ENCODE measurements around the gene HMSD. TPM values are rescaled to one million over a fixed set of nuclear protein-coding genes. Genes with fewer than 3 reads are reported as not detected.
"Not testable (repeated sequence)": the region's sequence is repeated elsewhere in the genome, so short reads cannot be mapped to it uniquely, and the experiment has no call there.

Gene HMSD
- total RNA-seq, 5 donors from 2014 or later (not counting 1 experiment from before 2014, with no cell fraction given): 0.53 to 1.8 (median 1.6) TPM; not detected in 2

GRCh38 chr18:63930773-63931354 lies 18.2 kb upstream of the HMSD start:
- Mint-ChIP-seq H3K27ac (no peak overlapping the region), H3K4me1 (no peaks in the 10 kb centered on the region), H3K4me3 (no peak overlapping the region), H3K36me3 (no peaks in the 10 kb centered on the region), H3K9me3 (no peaks in the 10 kb centered on the region), H3K27me3 (peaks cover 5 to 25% of the 10 kb centered on the region in 2 donors)
- H3K27ac ChIP-seq (ENCODE audit: low read length): no peak overlapping the region
- no peaks in the 10 kb centered on the region for H3K27me3 ChIP-seq (replicated peaks in 1 of 2; ENCODE audit: control insufficient read depth in 2 of 2, extremely low read depth in 1 of 2, insufficient read depth in 2 of 2, low read length in 1 of 2)
- H3K9me3 ChIP-seq: no peaks in the 10 kb centered on the region
- WGBS (ENCODE audit: insufficient coverage): 67% methylated on average over 2 of the region's 3 CpGs
- CTCF ChIA-PET: interaction anchor here in 1 of 2 donors (1.5 kb wide), 1 partner anchor 413 kb away, joined by 5 read pairs; no protein-coding TSS in a partner anchor
- POLR2A ChIA-PET: interaction anchor here in 1 of 2 donors (0.6 kb wide), 1 partner anchor 387 kb away, joined by 3 read pairs; no protein-coding TSS in a partner anchor
- ATAC-seq (replicated peaks in 1 of 4) (no peak), DNase-seq (no peak)
- no peaks in the 10 kb centered on the region for H3K4me1 ChIP-seq (ENCODE audit: control insufficient read depth in 1 of 2, extremely low read depth in 1 of 2, insufficient read depth in 2 of 2, low read length in 2 of 2)
- H3K4me3 ChIP-seq (ENCODE audit: control insufficient read depth in 1 of 2, extremely low read depth in 1 of 2, low read length in 1 of 2): no peak overlapping the region
- H3K36me3 ChIP-seq (ENCODE audit: control insufficient read depth in 2 of 2, extremely low read depth in 1 of 2, insufficient read depth in 1 of 2, low read length in 1 of 2): no peaks in the 10 kb centered on the region

- WGBS (ENCODE audit: insufficient coverage): 2% methylated on average over 43 of the region's 54 CpGs
- POLR2A ChIA-PET: interaction anchor here in 1 of 2 donors (0.6 kb wide), 1 partner anchor 76 kb away, joined by 3 read pairs; no protein-coding TSS in a partner anchor
- Mint-ChIP-seq H3K27me3 (peaks cover 9 to 18% of the 10 kb centered on the region in 2 donors), H3K27ac (no peak overlapping the region), H3K4me1 (peaks cover 0 to 5% (median 4%) of the 10 kb centered on the region in 3 donors), H3K36me3 (no peaks in the 10 kb centered on the region), H3K9me3 (no peaks in the 10 kb centered on the region), H3K4me3 (peak overlapping the region in 2 of 3 donors; percentile 39 to 70)
- no peaks in the 10 kb centered on the region for H3K36me3 ChIP-seq (ENCODE audit: control insufficient read depth in 2 of 2, extremely low read depth in 1 of 2, insufficient read depth in 1 of 2, low read length in 1 of 2)
- CTCF ChIA-PET: interaction anchor here (0.6 to 1.8 kb wide), 5 partner anchors 27 to 1767 kb away, joined by 3 to 7 read pairs (median 4); no protein-coding TSS in a partner anchor
- H3K27ac ChIP-seq (ENCODE audit: low read length): no peak overlapping the region
- ATAC-seq (replicated peaks in 1 of 4): peak; percentile 59 to 85 (median 79)
- H3K27me3 ChIP-seq (replicated peaks in 1 of 2; ENCODE audit: control insufficient read depth in 2 of 2, extremely low read depth in 1 of 2, insufficient read depth in 2 of 2, low read length in 1 of 2): peaks cover 0 to 32% of the 10 kb centered on the region in 2 experiments
- peaks cover 5 to 13% of the 10 kb centered on the region in 2 experiments for H3K4me1 ChIP-seq (ENCODE audit: control insufficient read depth in 1 of 2, extremely low read depth in 1 of 2, insufficient read depth in 2 of 2, low read length in 2 of 2)
- peak in 29 of 35 experiments; percentile 12 to 70 (median 29) for DNase-seq
- H3K4me3 ChIP-seq (ENCODE audit: control insufficient read depth in 1 of 2, extremely low read depth in 1 of 2, low read length in 1 of 2): peak overlapping the region; percentile 61 to 72
- H3K9me3 ChIP-seq: no peaks in the 10 kb centered on the region
Observed at GRCh38 chr18:63936156-63936931, 12.8 kb upstream of the HMSD start.

GRCh38 chr18:63936932-63937393 lies 12.1 kb upstream of the HMSD start:
- CTCF ChIA-PET: interaction anchor here (0.6 to 1.8 kb wide), 5 partner anchors 26 to 1767 kb away, joined by 3 to 7 read pairs (median 4); no protein-coding TSS in a partner anchor
- no peak overlapping the region for H3K4me3 Mint-ChIP-seq
- H3K27me3 ChIP-seq (replicated peaks in 1 of 2; ENCODE audit: control insufficient read depth in 2 of 2, extremely low read depth in 1 of 2, insufficient read depth in 2 of 2, low read length in 1 of 2): peaks cover 0 to 32% of the 10 kb centered on the region in 2 experiments
- H3K9me3 Mint-ChIP-seq: no peaks in the 10 kb centered on the region
- H3K36me3 ChIP-seq (ENCODE audit: control insufficient read depth in 2 of 2, extremely low read depth in 1 of 2, insufficient read depth in 1 of 2, low read length in 1 of 2): no peaks in the 10 kb centered on the region
- no peak for DNase-seq
- ATAC-seq (replicated peaks in 1 of 4): no peak
- no peak overlapping the region for H3K27ac ChIP-seq (ENCODE audit: low read length)
- peaks cover 5 to 13% of the 10 kb centered on the region in 2 experiments for H3K4me1 ChIP-seq (ENCODE audit: control insufficient read depth in 1 of 2, extremely low read depth in 1 of 2, insufficient read depth in 2 of 2, low read length in 2 of 2)
- peaks cover 15 to 23% of the 10 kb centered on the region in 2 donors for H3K27me3 Mint-ChIP-seq
- H3K4me3 ChIP-seq (ENCODE audit: control insufficient read depth in 1 of 2, extremely low read depth in 1 of 2, low read length in 1 of 2): peak overlapping the region; percentile 61 to 72
- POLR2A ChIA-PET: no interaction called here
- no peaks in the 10 kb centered on the region for H3K36me3 Mint-ChIP-seq
- H3K27ac Mint-ChIP-seq: no peak overlapping the region
- no peaks in the 10 kb centered on the region for H3K9me3 ChIP-seq
- peaks cover 0 to 5% (median 4%) of the 10 kb centered on the region in 3 donors for H3K4me1 Mint-ChIP-seq
- 54% methylated on average over 19 of the region's 19 CpGs for WGBS (ENCODE audit: insufficient coverage)

GRCh38 chr18:63940008-63940407 lies 9.1 kb upstream of the HMSD start:
- Histone ChIP-seq H3K4me3 (ENCODE audit: control insufficient read depth in 1 of 2, extremely low read depth in 1 of 2, low read length in 1 of 2) (no peak overlapping the region), H3K9me3 (no peaks in the 10 kb centered on the region), H3K36me3 (ENCODE audit: control insufficient read depth in 2 of 2, extremely low read depth in 1 of 2, insufficient read depth in 1 of 2, low read length in 1 of 2) (no peaks in the 10 kb centered on the region), H3K27ac (ENCODE audit: low read length) (no peak overlapping the region), H3K4me1 (ENCODE audit: control insufficient read depth in 1 of 2, extremely low read depth in 1 of 2, insufficient read depth in 2 of 2, low read length in 2 of 2) (peaks cover 5 to 13% of the 10 kb centered on the region in 2 experiments), H3K27me3 (replicated peaks in 1 of 2; ENCODE audit: control insufficient read depth in 2 of 2, extremely low read depth in 1 of 2, insufficient read depth in 2 of 2, low read length in 1 of 2) (peaks cover 0 to 32% of the 10 kb centered on the region in 2 experiments)
- Mint-ChIP-seq H3K9me3 (no peaks in the 10 kb centered on the region), H3K27ac (no peak overlapping the region), H3K27me3 (peaks cover 38 to 40% of the 10 kb centered on the region in 2 donors), H3K36me3 (no peaks in the 10 kb centered on the region), H3K4me3 (no peak overlapping the region), H3K4me1 (peaks cover 0 to 5% (median 4%) of the 10 kb centered on the region in 3 donors)
- POLR2A ChIA-PET: no interaction called here
- WGBS (ENCODE audit: insufficient coverage): 100% methylated on average over 8 of the region's 8 CpGs
- CTCF ChIA-PET: no interaction called here
- DNase-seq: no peak
- ATAC-seq (replicated peaks in 1 of 4): no peak

- H3K27me3 Mint-ChIP-seq: peaks cover 35 to 41% of the 10 kb centered on the region in 2 donors
- POLR2A ChIA-PET; H3K4me3 Mint-ChIP-seq; DNase-seq; CTCF ChIA-PET; H3K9me3 ChIP-seq; H3K9me3 Mint-ChIP-seq; H3K36me3 Mint-ChIP-seq; H3K4me3 ChIP-seq (ENCODE audit: control insufficient read depth in 1 of 2, extremely low read depth in 1 of 2, low read length in 1 of 2); H3K27ac Mint-ChIP-seq; H3K36me3 ChIP-seq (ENCODE audit: control insufficient read depth in 2 of 2, extremely low read depth in 1 of 2, insufficient read depth in 1 of 2, low read length in 1 of 2); H3K4me1 Mint-ChIP-seq; H3K27ac ChIP-seq (ENCODE audit: low read length); ATAC-seq (replicated peaks in 1 of 4): not testable (repeated sequence)
- Histone ChIP-seq H3K4me1 (ENCODE audit: control insufficient read depth in 1 of 2, extremely low read depth in 1 of 2, insufficient read depth in 2 of 2, low read length in 2 of 2) (peaks cover 5 to 13% of the 10 kb centered on the region in 2 experiments), H3K27me3 (replicated peaks in 1 of 2; ENCODE audit: control insufficient read depth in 2 of 2, extremely low read depth in 1 of 2, insufficient read depth in 2 of 2, low read length in 1 of 2) (peaks cover 0 to 32% of the 10 kb centered on the region in 2 experiments)
- 89% methylated on average over 17 of the region's 17 CpGs for WGBS (ENCODE audit: insufficient coverage)
Observed at GRCh38 chr18:63940543-63941050, 8.5 kb upstream of the HMSD start.
